GM12891 (cell line): Measurements from ENCODE around the gene PICALM.

ENCODE experiments used
- PAX5 ChIP-seq: IDR thresholded peaks from 2 replicates; pipeline ENCODE4 v1.6.1; 2011; ENCODE audit warnings: low read length, moderate library complexity, mild to moderate bottlenecking; ENCODE audit not compliant: insufficient read depth, severe bottlenecking
- POLR2A ChIP-seq: IDR thresholded peaks from 2 replicates; pipeline ENCODE4 v1.6.1; 2011; ENCODE audit warnings: low read depth, low read length, control low read depth
- POLR2AphosphoS5 ChIP-seq: IDR thresholded peaks from 2 replicates; pipeline ENCODE4 v1.6.1; 2011; ENCODE audit warnings: low read depth, low read length, control low read depth
- POU2F2 ChIP-seq: IDR thresholded peaks from 2 replicates; pipeline ENCODE4 v1.6.1; 2011; ENCODE audit warnings: low read depth, mild to moderate bottlenecking, control low read depth, low read length, moderate library complexity
- SPI1 ChIP-seq: IDR thresholded peaks from 2 replicates; pipeline ENCODE4 v1.6.1; 2011; ENCODE audit warnings: low read depth, low read length, control low read depth
- TAF1 ChIP-seq: IDR thresholded peaks from 2 replicates; pipeline ENCODE4 v1.6.1; 2011; ENCODE audit warnings: low read depth, low read length, control low read depth

DNA sequence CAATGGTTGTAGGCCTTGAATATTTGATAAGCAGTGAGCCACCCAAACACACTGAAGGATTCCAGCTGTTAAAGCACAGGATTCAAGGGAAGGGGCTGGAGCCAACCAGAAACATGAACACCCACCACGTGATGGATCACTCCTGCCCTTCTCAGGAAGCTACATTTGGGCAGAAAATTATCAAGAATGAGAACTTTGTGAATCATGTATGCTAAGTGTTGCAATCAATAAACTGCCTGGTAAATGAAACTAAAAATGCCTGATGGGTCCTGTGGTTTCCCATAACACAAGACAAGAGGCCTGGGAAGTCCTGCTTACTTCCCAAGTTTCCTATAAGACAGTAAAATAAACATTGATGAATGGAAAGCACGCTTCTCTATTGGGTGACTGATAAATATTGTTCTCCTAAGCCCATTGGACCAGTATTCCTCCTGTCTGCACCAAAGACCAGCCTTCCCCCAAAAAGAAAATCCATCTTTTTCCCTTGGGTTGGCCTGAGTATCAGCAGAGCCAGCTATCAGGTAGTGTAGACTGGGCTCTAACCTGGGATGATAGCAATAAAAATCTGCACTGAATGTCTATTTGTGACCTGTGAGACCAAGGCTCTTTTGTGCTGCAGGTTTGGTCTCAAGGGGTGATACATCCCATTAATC is 115.3 kb downstream of the PICALM start:
- TF ChIP-seq POLR2A = no peak
- no peak for TF ChIP-seq POLR2AphosphoS5
- TF ChIP-seq TAF1 = no peak
- no peak for TF ChIP-seq SPI1
- TF ChIP-seq POU2F2 = no peak
- TF ChIP-seq PAX5 = no peak
